Panc1 (cell line): ENCODE results near the gene SCAF4. TPM values are rescaled to one million over a fixed set of nuclear protein-coding genes. Genes with fewer than 3 reads are reported as not detected.

Experiments
- ATAC-seq: fragments of 200-7000 bp; cut with Tn5 transposase; 2 replicates; pipeline ENCODE4 v1.9.1; 2020; ENCODE audit warnings: mild to moderate bottlenecking, moderate library complexity
- BruUV-seq: library from RNA; stranded (reverse); fragments of 400-500 nt; replicated peaks from 2 replicates; lab custom pipeline; 2021; lab: Mats Ljungman, UMichigan
- CTCF ChIA-PET: fragments of 300-600 bp; sonication (Branson Sonifier 250); formaldehyde crosslinking; loops from one replicate; lab custom pipeline; 2022; ENCODE audit warnings: antibody characterized with exemption; lab: Charles Lee
- POLR2A ChIA-PET: fragments of 300-600 bp; sonication (Branson Sonifier 250); formaldehyde crosslinking; loops from one replicate; lab custom pipeline; 2022; ENCODE audit warnings: antibody characterized with exemption; lab: Charles Lee
- DNase-seq: peaks from one replicate; pipeline ENCODE4 v3.0.0-alpha.2; 2010; ENCODE audit warnings: low read depth, low spot score
- H3K27ac ChIP-seq: 2 replicates; pipeline ENCODE4 v1.5.1; 2011; ENCODE audit warnings: mild to moderate bottlenecking, low read length, inconsistent platforms
- H3K27me3 ChIP-seq: fragments of 200-500 bp; sonication (Bioruptor generic); 2 replicates; pipeline ENCODE4 v1.6.0; 2014; ENCODE audit warnings: low read length, inconsistent platforms; ENCODE audit not compliant: control insufficient read depth, insufficient read depth
- H3K36me3 ChIP-seq: fragments of 200-500 bp; sonication (Bioruptor generic); 2 replicates; pipeline ENCODE4 v1.5.1; 2014; ENCODE audit warnings: inconsistent platforms, mild to moderate bottlenecking, low read length, moderate library complexity; ENCODE audit not compliant: control insufficient read depth, insufficient read depth
- H3K4me1 ChIP-seq: 2 replicates; pipeline ENCODE4 v1.5.1; 2011; ENCODE audit warnings: inconsistent platforms, mild to moderate bottlenecking, low read length, moderate library complexity; ENCODE audit not compliant: control insufficient read depth, insufficient read depth
- H3K4me3 ChIP-seq, 2 experiments: 2 replicates each; pipeline ENCODE4 v1.5.1; 2011 to 2012; ENCODE audit warnings: low read depth in 2 of 2, low read length in 2 of 2, mild to moderate bottlenecking in 2 of 2, inconsistent platforms in 1 of 2, moderate library complexity in 1 of 2
- H3K9me3 ChIP-seq: fragments of 200-500 bp; sonication (Bioruptor generic); 2 replicates; pipeline ENCODE4 v1.5.1; 2014; ENCODE audit warnings: low read depth, mild to moderate bottlenecking, inconsistent platforms, low read length, moderate library complexity; ENCODE audit not compliant: control insufficient read depth, insufficient read depth
- POLR2AphosphoS5 ChIP-seq: IDR thresholded peaks from 2 replicates; pipeline ENCODE4 v1.6.1; 2012; ENCODE audit warnings: mild to moderate bottlenecking, low read depth, low read length, moderate library complexity
- REST ChIP-seq, 2 experiments: IDR thresholded peaks; 2 replicates each; pipeline ENCODE4 v1.6.1; 2011 to 2012; ENCODE audit warnings: low read depth in 2 of 2, control low read depth in 1 of 2, low read length in 1 of 2, mild to moderate bottlenecking in 1 of 2, moderate library complexity in 1 of 2; ENCODE audit not compliant: insufficient read depth in 1 of 2
- SIN3A ChIP-seq: IDR thresholded peaks from 2 replicates; pipeline ENCODE4 v1.6.1; 2012; ENCODE audit warnings: low read depth, mild to moderate bottlenecking, low read length, moderate library complexity, borderline replicate concordance; ENCODE audit not compliant: insufficient read depth
- TCF7L2 ChIP-seq: IDR thresholded peaks from 2 replicates; pipeline ENCODE4 v1.6.1; 2011; ENCODE audit warnings: mild to moderate bottlenecking, low read depth, low read length, inconsistent platforms
- in situ Hi-C: cut with HindIII; loops from 2 replicates; pipeline ENCODE4 v1.10.0; 2016; ENCODE audit warnings: low sequenced_read_pairs, low pct_unique_long_range_greater_than_20kb
- intact Hi-C: fragments of 100-400 bp; cut with micrococcal nuclease; formaldehyde crosslinking; loops from one replicate; pipeline ENCODE4 v1.10.0; 2022; ENCODE audit not compliant: unreplicated experiment
- total RNA-seq: library from RNA; stranded (reverse); gene quantifications from one replicate; pipeline ENCODE4 v1.2.1, GENCODE V29; 2021; ENCODE audit not compliant: unreplicated experiment
- TF ChIP-seq, protein P1 (sequence below): fragments of 450-650 bp; IDR thresholded peaks from 2 replicates; pipeline ENCODE4 v1.5.1; 2017; ENCODE audit warnings: mild to moderate bottlenecking

The SCAF4 gene
- total RNA-seq, 1 experiment from 2014 or later, result 28.4 TPM

- POLR2A ChIA-PET, result no interaction called here
- in situ Hi-C loops, result no loop called here
Measured at GRCh38 chr21:31725202-31725839, 6.6 kb downstream of the SCAF4 start.

DNA sequence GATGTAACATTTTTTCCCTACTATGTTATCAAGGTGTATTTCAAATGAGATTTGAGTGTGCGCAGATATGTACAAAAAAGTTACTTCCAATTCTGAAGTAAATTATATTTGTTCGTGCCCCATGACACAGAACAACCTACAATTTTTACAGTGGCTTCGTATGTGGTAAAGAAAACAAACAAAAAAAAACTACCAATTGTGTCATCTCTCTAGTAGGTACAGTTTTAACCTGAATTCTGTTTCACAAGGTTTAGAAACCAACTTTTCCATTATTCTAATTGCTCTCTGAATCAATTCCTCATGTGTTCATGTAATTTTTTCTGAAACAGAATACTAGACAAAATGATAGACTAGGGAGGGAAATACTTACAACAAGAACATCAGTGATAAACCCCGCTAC, 7.4 kb downstream of the SCAF4 start:
- CTCF ChIA-PET, result no interaction called here

More at GRCh38 chr21:31725202-31725839, 6.6 kb downstream of the SCAF4 start:
- no peaks in the 10 kb centered on the region for H3K9me3 ChIP-seq
- no TSS peak for BruUV-seq
- TF ChIP-seq TCF7L2 (no peak), SIN3A (no peak), POLR2AphosphoS5 (no peak), REST (IDR thresholded peaks at IDR 0.05; ENCODE audit: insufficient read depth in 1 of 2, low read depth in 2 of 2, low read length in 1 of 2) (no peak)
- TF ChIP-seq, protein P1, sequence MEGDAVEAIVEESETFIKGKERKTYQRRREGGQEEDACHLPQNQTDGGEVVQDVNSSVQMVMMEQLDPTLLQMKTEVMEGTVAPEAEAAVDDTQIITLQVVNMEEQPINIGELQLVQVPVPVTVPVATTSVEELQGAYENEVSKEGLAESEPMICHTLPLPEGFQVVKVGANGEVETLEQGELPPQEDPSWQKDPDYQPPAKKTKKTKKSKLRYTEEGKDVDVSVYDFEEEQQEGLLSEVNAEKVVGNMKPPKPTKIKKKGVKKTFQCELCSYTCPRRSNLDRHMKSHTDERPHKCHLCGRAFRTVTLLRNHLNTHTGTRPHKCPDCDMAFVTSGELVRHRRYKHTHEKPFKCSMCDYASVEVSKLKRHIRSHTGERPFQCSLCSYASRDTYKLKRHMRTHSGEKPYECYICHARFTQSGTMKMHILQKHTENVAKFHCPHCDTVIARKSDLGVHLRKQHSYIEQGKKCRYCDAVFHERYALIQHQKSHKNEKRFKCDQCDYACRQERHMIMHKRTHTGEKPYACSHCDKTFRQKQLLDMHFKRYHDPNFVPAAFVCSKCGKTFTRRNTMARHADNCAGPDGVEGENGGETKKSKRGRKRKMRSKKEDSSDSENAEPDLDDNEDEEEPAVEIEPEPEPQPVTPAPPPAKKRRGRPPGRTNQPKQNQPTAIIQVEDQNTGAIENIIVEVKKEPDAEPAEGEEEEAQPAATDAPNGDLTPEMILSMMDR, result no peak
- CTCF ChIA-PET, result no interaction called here
- intact Hi-C loops, result no loop called here
- no peak for ATAC-seq
- H3K4me1 ChIP-seq, result peaks cover 22% of the 10 kb centered on the region
- H3K27me3 ChIP-seq, result no peaks in the 10 kb centered on the region
- DNase-seq, result no peak
- H3K4me3 ChIP-seq, result no peak overlapping the region
- no peaks in the 10 kb centered on the region for H3K36me3 ChIP-seq
- H3K27ac ChIP-seq, result no peak overlapping the region

More for the DNA sequence above, 7.4 kb downstream of the SCAF4 start:
- Histone ChIP-seq H3K27ac (no peak overlapping the region), H3K4me3 (no peak overlapping the region), H3K4me1 (peaks cover 14% of the 10 kb centered on the region), H3K9me3 (no peaks in the 10 kb centered on the region), H3K27me3 (no peaks in the 10 kb centered on the region), H3K36me3 (no peaks in the 10 kb centered on the region)
- POLR2A ChIA-PET, result no interaction called here
- intact Hi-C loops, result no loop called here
- no TSS peak for BruUV-seq
- ATAC-seq (no peak), DNase-seq (no peak)
- TF ChIP-seq, protein P1, result no peak
- TF ChIP-seq SIN3A, result no peak
- no peak for TF ChIP-seq REST (IDR thresholded peaks at IDR 0.05; ENCODE audit: insufficient read depth in 1 of 2, low read depth in 2 of 2, low read length in 1 of 2)
- no peak for TF ChIP-seq TCF7L2
- no peak for TF ChIP-seq POLR2AphosphoS5
- in situ Hi-C loops, result no loop called here
